ENCODE measurements around the gene FOXC2. TPM values are rescaled to one million over a fixed set of nuclear protein-coding genes. Genes with fewer than 3 reads are reported as not detected.

Gene FOXC2
- polyA plus RNA-seq, 3 donors: not detected

GRCh38 chr16:86533767-86534351, 32.8 kb upstream of the FOXC2 start:
- no peaks in the 10 kb centered on the region for H3K4me1 ChIP-seq (ENCODE audit: control insufficient read depth in 1 of 2, insufficient read depth in 2 of 2, low read length in 2 of 2)
- no peaks in the 10 kb centered on the region for H3K27me3 Mint-ChIP-seq (ENCODE audit: low read depth in 3 of 3)
- no peaks in the 10 kb centered on the region for H3K4me1 Mint-ChIP-seq
- no peak overlapping the region for H3K27ac Mint-ChIP-seq
- peaks cover 34 to 55% of the 10 kb centered on the region in 2 donors for H3K36me3 ChIP-seq (replicated peaks in 1 of 2; ENCODE audit: control insufficient read depth in 1 of 2, insufficient read depth in 2 of 2, low read length in 2 of 2)
- intact Hi-C loops (cut with micrococcal nuclease): no loop called here
- H2AFZ ChIP-seq (ENCODE audit: insufficient read depth, low read depth, low read length, poor library complexity, severe bottlenecking): no peak overlapping the region
- H3K27me3 ChIP-seq (ENCODE audit: control insufficient read depth in 2 of 2, insufficient read depth in 2 of 2, low read length in 2 of 2): no peaks in the 10 kb centered on the region
- no peaks in the 10 kb centered on the region for H4K20me1 ChIP-seq (ENCODE audit: insufficient read depth, low read length)
- peaks cover 0 to 2% (median 0%) of the 10 kb centered on the region in 7 donors for H3K9me3 Mint-ChIP-seq
- no peak overlapping the region for H3K4me2 ChIP-seq (replicated peaks; ENCODE audit: extremely low read depth, low read length, poor library complexity, severe bottlenecking)
- 97% methylated on average over 7 of the region's 8 CpGs for WGBS (ENCODE audit: insufficient coverage)
- peaks cover 55 to 84% of the 10 kb centered on the region in 2 donors for H3K36me3 Mint-ChIP-seq
- H3K4me3 ChIP-seq (replicated peaks in 1 of 3; ENCODE audit: low read depth in 2 of 3, low read length in 3 of 3): no peak overlapping the region
- no peak for DNase-seq
- no peak overlapping the region for H3K9ac ChIP-seq (ENCODE audit: insufficient read depth, low read length, poor library complexity, severe bottlenecking)
- H3K4me3 Mint-ChIP-seq: no peak overlapping the region
- no peaks in the 10 kb centered on the region for H3K79me2 ChIP-seq (ENCODE audit: insufficient read depth, low read length)
- H3K27ac ChIP-seq (ENCODE audit: low read depth in 1 of 2, low read length in 2 of 2): no peak overlapping the region
- H3K9me3 ChIP-seq (replicated peaks in 1 of 2; ENCODE audit: control insufficient read depth in 1 of 2, insufficient read depth in 1 of 2, low read length in 2 of 2): no peaks in the 10 kb centered on the region
- TF ChIP-seq CTCF (IDR thresholded peaks at IDR 0.05): no peak

GRCh38 chr16:86534779-86535615, 31.6 kb upstream of the FOXC2 start:
- no peaks in the 10 kb centered on the region for H3K27me3 ChIP-seq (ENCODE audit: control insufficient read depth in 2 of 2, insufficient read depth in 2 of 2, low read length in 2 of 2)
- no peaks in the 10 kb centered on the region for H3K4me1 Mint-ChIP-seq
- DNase-seq: no peak

More at GRCh38 chr16:86534779-86535615, 31.6 kb upstream of the FOXC2 start:
- Mint-ChIP-seq H3K27ac (no peak overlapping the region), H3K4me3 (no peak overlapping the region), H3K36me3 (peaks cover 63 to 86% of the 10 kb centered on the region in 2 donors), H3K27me3 (ENCODE audit: low read depth in 3 of 3) (no peaks in the 10 kb centered on the region), H3K9me3 (no peaks in the 10 kb centered on the region)
- H3K79me2 ChIP-seq (ENCODE audit: insufficient read depth, low read length): no peaks in the 10 kb centered on the region
- no peaks in the 10 kb centered on the region for H3K4me1 ChIP-seq (ENCODE audit: control insufficient read depth in 1 of 2, insufficient read depth in 2 of 2, low read length in 2 of 2)
- peaks cover 45 to 67% of the 10 kb centered on the region in 2 donors for H3K36me3 ChIP-seq (replicated peaks in 1 of 2; ENCODE audit: control insufficient read depth in 1 of 2, insufficient read depth in 2 of 2, low read length in 2 of 2)
- H3K4me2 ChIP-seq (replicated peaks; ENCODE audit: extremely low read depth, low read length, poor library complexity, severe bottlenecking): no peak overlapping the region
- 97% methylated on average over 11 of the region's 18 CpGs for WGBS (ENCODE audit: insufficient coverage)
- no peaks in the 10 kb centered on the region for H4K20me1 ChIP-seq (ENCODE audit: insufficient read depth, low read length)
- no peaks in the 10 kb centered on the region for H3K9me3 ChIP-seq (replicated peaks in 1 of 2; ENCODE audit: control insufficient read depth in 1 of 2, insufficient read depth in 1 of 2, low read length in 2 of 2)
- no peak overlapping the region for H2AFZ ChIP-seq (ENCODE audit: insufficient read depth, low read depth, low read length, poor library complexity, severe bottlenecking)
- TF ChIP-seq CTCF (IDR thresholded peaks at IDR 0.05): no peak
- intact Hi-C loops (cut with micrococcal nuclease): no loop called here
- H3K4me3 ChIP-seq (replicated peaks in 1 of 3; ENCODE audit: low read depth in 2 of 3, low read length in 3 of 3): no peak overlapping the region
- no peak overlapping the region for H3K27ac ChIP-seq (ENCODE audit: low read depth in 1 of 2, low read length in 2 of 2)
- H3K9ac ChIP-seq (ENCODE audit: insufficient read depth, low read length, poor library complexity, severe bottlenecking): no peak overlapping the region

All from CD14-positive monocyte (primary cell).